ENCODE data around the gene PREP.

DNA sequence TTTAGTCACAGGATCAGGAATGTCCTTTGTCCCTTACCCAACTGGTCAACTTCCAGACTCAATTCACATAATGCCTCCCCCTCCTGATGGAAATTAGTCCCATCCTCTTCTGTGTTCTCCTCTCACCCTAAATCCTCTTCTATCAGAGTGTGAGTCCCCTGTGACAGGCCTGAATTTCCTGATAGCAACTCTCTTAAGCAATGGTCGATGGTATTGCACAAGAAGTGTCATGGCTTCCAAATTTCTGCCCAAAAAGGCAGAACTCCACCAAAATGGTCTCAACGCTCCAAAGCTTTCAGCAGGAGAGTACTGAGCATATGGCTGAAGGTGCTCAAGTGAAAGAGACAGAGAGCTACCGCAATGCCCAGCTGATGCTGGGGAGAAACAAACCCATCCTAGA lies 2.4 kb downstream of the PREP start:
- no peak for TF ChIP-seq EHMT2 (IDR thresholded peaks at IDR 0.05; ENCODE audit: low read depth)
- TF ChIP-seq, protein P1, sequence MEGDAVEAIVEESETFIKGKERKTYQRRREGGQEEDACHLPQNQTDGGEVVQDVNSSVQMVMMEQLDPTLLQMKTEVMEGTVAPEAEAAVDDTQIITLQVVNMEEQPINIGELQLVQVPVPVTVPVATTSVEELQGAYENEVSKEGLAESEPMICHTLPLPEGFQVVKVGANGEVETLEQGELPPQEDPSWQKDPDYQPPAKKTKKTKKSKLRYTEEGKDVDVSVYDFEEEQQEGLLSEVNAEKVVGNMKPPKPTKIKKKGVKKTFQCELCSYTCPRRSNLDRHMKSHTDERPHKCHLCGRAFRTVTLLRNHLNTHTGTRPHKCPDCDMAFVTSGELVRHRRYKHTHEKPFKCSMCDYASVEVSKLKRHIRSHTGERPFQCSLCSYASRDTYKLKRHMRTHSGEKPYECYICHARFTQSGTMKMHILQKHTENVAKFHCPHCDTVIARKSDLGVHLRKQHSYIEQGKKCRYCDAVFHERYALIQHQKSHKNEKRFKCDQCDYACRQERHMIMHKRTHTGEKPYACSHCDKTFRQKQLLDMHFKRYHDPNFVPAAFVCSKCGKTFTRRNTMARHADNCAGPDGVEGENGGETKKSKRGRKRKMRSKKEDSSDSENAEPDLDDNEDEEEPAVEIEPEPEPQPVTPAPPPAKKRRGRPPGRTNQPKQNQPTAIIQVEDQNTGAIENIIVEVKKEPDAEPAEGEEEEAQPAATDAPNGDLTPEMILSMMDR (IDR thresholded peaks at IDR 0.05), result no peak

Measured in A549 (cell line).